Measurements from ENCODE around the gene WDR36. TPM values are rescaled to one million over a fixed set of nuclear protein-coding genes. Genes with fewer than 3 reads are reported as not detected.

WDR36 gene
- total and polyA plus RNA-seq, 2 of the 13 experiments (the other 11 are each of a cell fraction or from before 2014, with no cell fraction given) = 18.2 to 40.6 TPM

DNA sequence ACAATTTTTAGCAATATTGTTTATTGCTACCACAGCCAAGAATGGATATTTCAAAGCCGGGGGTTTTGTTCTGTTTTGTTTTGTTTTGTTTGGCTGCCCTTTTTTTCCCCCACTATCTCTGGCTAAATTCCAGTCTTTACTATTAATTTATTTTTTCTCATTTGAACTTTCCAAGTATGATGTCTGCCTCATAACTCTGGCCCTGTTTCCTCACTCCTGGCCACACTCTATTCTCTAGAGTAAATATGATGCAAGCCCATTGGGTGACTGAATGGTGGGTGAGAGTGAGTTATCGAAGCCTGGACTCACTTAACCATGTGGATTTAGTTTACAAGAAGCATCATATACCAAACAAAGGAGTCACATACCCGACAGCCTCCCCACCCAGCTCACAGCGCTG lies 41.9 kb downstream of the WDR36 start (continued):
- TF ChIP-seq, protein P1, sequence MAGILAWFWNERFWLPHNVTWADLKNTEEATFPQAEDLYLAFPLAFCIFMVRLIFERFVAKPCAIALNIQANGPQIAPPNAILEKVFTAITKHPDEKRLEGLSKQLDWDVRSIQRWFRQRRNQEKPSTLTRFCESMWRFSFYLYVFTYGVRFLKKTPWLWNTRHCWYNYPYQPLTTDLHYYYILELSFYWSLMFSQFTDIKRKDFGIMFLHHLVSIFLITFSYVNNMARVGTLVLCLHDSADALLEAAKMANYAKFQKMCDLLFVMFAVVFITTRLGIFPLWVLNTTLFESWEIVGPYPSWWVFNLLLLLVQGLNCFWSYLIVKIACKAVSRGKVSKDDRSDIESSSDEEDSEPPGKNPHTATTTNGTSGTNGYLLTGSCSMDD (CRISPR knock-in tag; IDR thresholded peaks at IDR 0.05) = no peak
- TF ChIP-seq HNRNPK (IDR thresholded peaks at IDR 0.05; ENCODE audit: low read depth, low read length, poor library complexity, severe bottlenecking) (no peak), ZNF296 (CRISPR knock-in tag; conservative IDR thresholded peaks at IDR 0.05) (no peak), ZSCAN31 (CRISPR knock-in tag; IDR thresholded peaks at IDR 0.05; ENCODE audit: low read depth) (no peak), ZMYM4 (CRISPR knock-in tag; IDR thresholded peaks at IDR 0.05) (no peak)
- TF ChIP-seq, protein P2, sequence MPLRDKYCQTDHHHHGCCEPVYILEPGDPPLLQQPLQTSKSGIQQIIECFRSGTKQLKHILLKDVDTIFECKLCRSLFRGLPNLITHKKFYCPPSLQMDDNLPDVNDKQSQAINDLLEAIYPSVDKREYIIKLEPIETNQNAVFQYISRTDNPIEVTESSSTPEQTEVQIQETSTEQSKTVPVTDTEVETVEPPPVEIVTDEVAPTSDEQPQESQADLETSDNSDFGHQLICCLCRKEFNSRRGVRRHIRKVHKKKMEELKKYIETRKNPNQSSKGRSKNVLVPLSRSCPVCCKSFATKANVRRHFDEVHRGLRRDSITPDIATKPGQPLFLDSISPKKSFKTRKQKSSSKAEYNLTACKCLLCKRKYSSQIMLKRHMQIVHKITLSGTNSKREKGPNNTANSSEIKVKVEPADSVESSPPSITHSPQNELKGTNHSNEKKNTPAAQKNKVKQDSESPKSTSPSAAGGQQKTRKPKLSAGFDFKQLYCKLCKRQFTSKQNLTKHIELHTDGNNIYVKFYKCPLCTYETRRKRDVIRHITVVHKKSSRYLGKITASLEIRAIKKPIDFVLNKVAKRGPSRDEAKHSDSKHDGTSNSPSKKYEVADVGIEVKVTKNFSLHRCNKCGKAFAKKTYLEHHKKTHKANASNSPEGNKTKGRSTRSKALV (CRISPR knock-in tag; IDR thresholded peaks at IDR 0.05) = no peak

DNA sequence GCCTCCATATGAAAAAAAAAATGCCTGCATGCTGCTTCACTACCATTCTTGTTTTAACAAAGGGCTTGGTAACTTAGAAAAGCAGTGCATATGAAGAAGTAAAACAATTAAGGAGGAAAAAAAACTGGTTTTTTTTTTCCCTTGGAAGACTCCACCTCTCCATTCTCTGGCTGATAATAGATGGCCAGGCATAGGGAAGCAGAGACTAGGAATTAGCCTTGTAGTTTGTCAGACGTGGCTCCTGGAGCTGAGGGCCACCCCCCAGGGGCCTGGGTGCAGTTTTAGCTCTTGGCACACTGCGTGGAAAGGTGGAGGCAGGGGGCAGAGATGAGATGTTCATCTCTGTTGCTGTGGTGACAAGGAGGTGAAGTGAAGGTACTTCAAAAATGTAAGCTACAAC lies 42.7 kb downstream of the WDR36 start:
- no peaks in the 10 kb centered on the region for H3K9me3 ChIP-seq (ENCODE audit: low read length)
- no peak overlapping the region for H3K27ac ChIP-seq (ENCODE audit: extremely low read length, insufficient read depth, low read length)
- ChIA-PET CTCF (ENCODE audit: low intra/inter-chr PET ratio, low total read pairs) (no interaction called here), POLR2A (no interaction called here)
- intact Hi-C loops (cut with micrococcal nuclease; ENCODE audit: unreplicated experiment) (no loop called here), in situ Hi-C loops (cut with HindIII; ENCODE audit: extremely low pct_ligation_motif_present, low pct_unique_long_range_greater_than_20kb) (no loop called here)
- no peak overlapping the region for H3K4me2 ChIP-seq (ENCODE audit: low read depth, low read length)
- no peak overlapping the region for H3K9ac ChIP-seq (ENCODE audit: insufficient read depth, low read depth, low read length)
- no peak for ATAC-seq
- no peaks in the 10 kb centered on the region for H3K4me1 ChIP-seq (ENCODE audit: insufficient read depth, low read length)
- no peak for FAIRE-seq
- 6% methylated on average over 2 of the region's 2 CpGs for WGBS (ENCODE audit: low lambda C conversion rate)
- H3K36me3 ChIP-seq (replicated peaks in 1 of 2; ENCODE audit: control insufficient read depth in 1 of 2, insufficient read depth in 2 of 2, low read length in 2 of 2) = no peaks in the 10 kb centered on the region
- DNase-seq (ENCODE audit: low spot score) = no peak
- no peaks in the 10 kb centered on the region for H4K20me1 ChIP-seq (ENCODE audit: insufficient read depth, low read length)
- no peaks in the 10 kb centered on the region for H3K79me2 ChIP-seq (ENCODE audit: insufficient read depth, low read length)
- no peak overlapping the region for H2AFZ ChIP-seq (ENCODE audit: low read length)
- H3K4me3 ChIP-seq (replicated peaks in 1 of 3; ENCODE audit: insufficient read depth in 1 of 3, low read depth in 2 of 3, low read length in 3 of 3) = no peak overlapping the region
- no TSS peak for BruUV-seq (replicated peaks)
- H3K27me3 ChIP-seq (ENCODE audit: control insufficient read depth in 1 of 2, insufficient read depth in 2 of 2, low read length in 2 of 2) = no peaks in the 10 kb centered on the region; a peak in 1 of 5 replicates
- TF ChIP-seq CREM (IDR thresholded peaks at IDR 0.05) = no peak
- TF ChIP-seq CREM (CRISPR knock-in tag; IDR thresholded peaks at IDR 0.05) = no peak
- no peak for TF ChIP-seq ESRRA (CRISPR knock-in tag; IDR thresholded peaks at IDR 0.05; ENCODE audit: low read depth)
- TF ChIP-seq SKI (IDR thresholded peaks at IDR 0.05; ENCODE audit: partially characterized antibody) = no peak
- TF ChIP-seq, protein P3, sequence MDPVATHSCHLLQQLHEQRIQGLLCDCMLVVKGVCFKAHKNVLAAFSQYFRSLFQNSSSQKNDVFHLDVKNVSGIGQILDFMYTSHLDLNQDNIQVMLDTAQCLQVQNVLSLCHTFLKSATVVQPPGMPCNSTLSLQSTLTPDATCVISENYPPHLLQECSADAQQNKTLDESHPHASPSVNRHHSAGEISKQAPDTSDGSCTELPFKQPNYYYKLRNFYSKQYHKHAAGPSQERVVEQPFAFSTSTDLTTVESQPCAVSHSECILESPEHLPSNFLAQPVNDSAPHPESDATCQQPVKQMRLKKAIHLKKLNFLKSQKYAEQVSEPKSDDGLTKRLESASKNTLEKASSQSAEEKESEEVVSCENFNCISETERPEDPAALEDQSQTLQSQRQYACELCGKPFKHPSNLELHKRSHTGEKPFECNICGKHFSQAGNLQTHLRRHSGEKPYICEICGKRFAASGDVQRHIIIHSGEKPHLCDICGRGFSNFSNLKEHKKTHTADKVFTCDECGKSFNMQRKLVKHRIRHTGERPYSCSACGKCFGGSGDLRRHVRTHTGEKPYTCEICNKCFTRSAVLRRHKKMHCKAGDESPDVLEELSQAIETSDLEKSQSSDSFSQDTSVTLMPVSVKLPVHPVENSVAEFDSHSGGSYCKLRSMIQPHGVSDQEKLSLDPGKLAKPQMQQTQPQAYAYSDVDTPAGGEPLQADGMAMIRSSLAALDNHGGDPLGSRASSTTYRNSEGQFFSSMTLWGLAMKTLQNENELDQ (CRISPR knock-in tag; IDR thresholded peaks at IDR 0.05; ENCODE audit: borderline replicate concordance) = no peak
- TF ChIP-seq, protein P4, sequence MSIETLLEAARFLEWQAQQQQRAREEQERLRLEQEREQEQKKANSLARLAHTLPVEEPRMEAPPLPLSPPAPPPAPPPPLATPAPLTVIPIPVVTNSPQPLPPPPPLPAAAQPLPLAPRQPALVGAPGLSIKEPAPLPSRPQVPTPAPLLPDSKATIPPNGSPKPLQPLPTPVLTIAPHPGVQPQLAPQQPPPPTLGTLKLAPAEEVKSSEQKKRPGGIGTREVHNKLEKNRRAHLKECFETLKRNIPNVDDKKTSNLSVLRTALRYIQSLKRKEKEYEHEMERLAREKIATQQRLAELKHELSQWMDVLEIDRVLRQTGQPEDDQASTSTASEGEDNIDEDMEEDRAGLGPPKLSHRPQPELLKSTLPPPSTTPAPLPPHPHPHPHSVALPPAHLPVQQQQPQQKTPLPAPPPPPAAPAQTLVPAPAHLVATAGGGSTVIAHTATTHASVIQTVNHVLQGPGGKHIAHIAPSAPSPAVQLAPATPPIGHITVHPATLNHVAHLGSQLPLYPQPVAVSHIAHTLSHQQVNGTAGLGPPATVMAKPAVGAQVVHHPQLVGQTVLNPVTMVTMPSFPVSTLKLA (IDR thresholded peaks at IDR 0.05) = no peak
- no peak for TF ChIP-seq ZNF350 (CRISPR knock-in tag; IDR thresholded peaks at IDR 0.05; ENCODE audit: borderline replicate concordance, low read depth)
- TF ChIP-seq, protein P5, sequence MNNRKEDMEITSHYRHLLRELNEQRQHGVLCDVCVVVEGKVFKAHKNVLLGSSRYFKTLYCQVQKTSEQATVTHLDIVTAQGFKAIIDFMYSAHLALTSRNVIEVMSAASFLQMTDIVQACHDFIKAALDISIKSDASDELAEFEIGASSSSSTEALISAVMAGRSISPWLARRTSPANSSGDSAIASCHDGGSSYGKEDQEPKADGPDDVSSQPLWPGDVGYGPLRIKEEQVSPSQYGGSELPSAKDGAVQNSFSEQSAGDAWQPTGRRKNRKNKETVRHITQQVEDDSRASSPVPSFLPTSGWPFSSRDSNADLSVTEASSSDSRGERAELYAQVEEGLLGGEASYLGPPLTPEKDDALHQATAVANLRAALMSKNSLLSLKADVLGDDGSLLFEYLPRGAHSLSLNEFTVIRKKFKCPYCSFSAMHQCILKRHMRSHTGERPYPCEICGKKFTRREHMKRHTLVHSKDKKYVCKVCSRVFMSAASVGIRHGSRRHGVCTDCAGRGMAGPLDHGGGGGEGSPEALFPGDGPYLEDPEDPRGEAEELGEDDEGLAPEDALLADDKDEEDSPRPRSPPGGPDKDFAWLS (CRISPR knock-in tag; IDR thresholded peaks at IDR 0.05; ENCODE audit: borderline replicate concordance) = no peak
- TF ChIP-seq SAFB2 (CRISPR knock-in tag; IDR thresholded peaks at IDR 0.05; ENCODE audit: borderline replicate concordance, low read depth) = no peak
